ENCODE measurements around the gene JAKMIP3. TPM values are rescaled to one million over a fixed set of nuclear protein-coding genes. Genes with fewer than 3 reads are reported as not detected.

Gene JAKMIP3
- total and polyA plus RNA-seq, 9 of the 15 experiments (the other 6 are each of a cell fraction or from before 2014, with no cell fraction given): 0.04 TPM; not detected in 8

DNA sequence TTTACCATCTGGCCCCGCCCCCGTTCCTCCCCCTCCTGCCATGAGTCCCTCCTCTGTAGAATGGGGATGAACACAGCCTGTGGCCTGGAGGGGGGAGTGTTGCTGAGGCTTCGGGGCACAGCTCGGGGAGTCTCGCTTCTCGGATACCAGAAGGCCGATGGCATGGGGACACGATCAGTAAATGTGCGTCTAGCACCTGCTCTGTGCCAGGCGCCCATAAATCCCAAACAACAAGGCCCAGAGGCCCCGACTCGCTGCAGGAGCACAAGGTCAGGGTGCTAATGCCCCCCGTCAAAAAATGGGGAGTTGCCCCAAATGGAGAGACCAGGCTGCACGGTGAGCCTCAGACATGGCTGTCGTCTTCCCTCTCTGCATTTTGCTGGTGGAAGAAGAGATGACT, 40.7 kb downstream of the JAKMIP3 start:
- Histone ChIP-seq H2AFZ (ENCODE audit: low read depth, low read length) (no peak overlapping the region), H3K27ac (ENCODE audit: extremely low read depth, low read depth, low read length) (no peak overlapping the region), H3K36me3 (ENCODE audit: control insufficient read depth, insufficient read depth, low read length) (no peaks in the 10 kb centered on the region), H3K9ac (ENCODE audit: insufficient read depth in 1 of 2, low read depth in 2 of 2, low read length in 2 of 2) (no peak overlapping the region), H3K9me3 (replicated peaks; ENCODE audit: control insufficient read depth, insufficient read depth, low read depth, low read length) (no peaks in the 10 kb centered on the region), H4K20me1 (replicated peaks; ENCODE audit: control insufficient read depth, insufficient read depth, low read length) (no peaks in the 10 kb centered on the region), H3K27me3 (ENCODE audit: control insufficient read depth in 2 of 2, insufficient read depth in 2 of 2, low read length in 2 of 2) (peaks cover 5 to 50% of the 10 kb centered on the region in 2 experiments; a peak in 2 of 5 replicates), H3K4me2 (ENCODE audit: insufficient read depth, low read length) (no peak overlapping the region), H3K9me1 (ENCODE audit: control insufficient read depth, insufficient read depth, low read length) (no peaks in the 10 kb centered on the region), H3K4me1 (replicated peaks in 1 of 2; ENCODE audit: control insufficient read depth in 2 of 2, insufficient read depth in 2 of 2, low read length in 2 of 2) (no peaks in the 10 kb centered on the region; a peak in 1 of 5 replicates), H3K79me2 (ENCODE audit: control insufficient read depth, insufficient read depth, low read length) (no peaks in the 10 kb centered on the region), H3K4me3 (no peak overlapping the region)
- no peak for DNase-seq (ENCODE audit: extremely low read depth in 1 of 4, low spot score in 3 of 4)
- in situ Hi-C loops (cut with MboI) (no loop called here), intact Hi-C loops (cut with micrococcal nuclease) (no loop called here)
- no peak for TF ChIP-seq PRMT5 (CRISPR knock-in tag; IDR thresholded peaks at IDR 0.05)
- no TSS peak for BruUV-seq (replicated peaks)
- ChIA-PET CTCF (ENCODE audit: low intra/inter-chr PET ratio) (no interaction called here), POLR2A (no interaction called here)
- FAIRE-seq: no peak
- peak; percentile 38; the same call in 1 of the 3 replicates for ATAC-seq
- under 1% methylated on average over 13 of the region's 15 CpGs for WGBS (ENCODE audit: insufficient coverage, low coverage, missing lambda C conversion rate)

DNA sequence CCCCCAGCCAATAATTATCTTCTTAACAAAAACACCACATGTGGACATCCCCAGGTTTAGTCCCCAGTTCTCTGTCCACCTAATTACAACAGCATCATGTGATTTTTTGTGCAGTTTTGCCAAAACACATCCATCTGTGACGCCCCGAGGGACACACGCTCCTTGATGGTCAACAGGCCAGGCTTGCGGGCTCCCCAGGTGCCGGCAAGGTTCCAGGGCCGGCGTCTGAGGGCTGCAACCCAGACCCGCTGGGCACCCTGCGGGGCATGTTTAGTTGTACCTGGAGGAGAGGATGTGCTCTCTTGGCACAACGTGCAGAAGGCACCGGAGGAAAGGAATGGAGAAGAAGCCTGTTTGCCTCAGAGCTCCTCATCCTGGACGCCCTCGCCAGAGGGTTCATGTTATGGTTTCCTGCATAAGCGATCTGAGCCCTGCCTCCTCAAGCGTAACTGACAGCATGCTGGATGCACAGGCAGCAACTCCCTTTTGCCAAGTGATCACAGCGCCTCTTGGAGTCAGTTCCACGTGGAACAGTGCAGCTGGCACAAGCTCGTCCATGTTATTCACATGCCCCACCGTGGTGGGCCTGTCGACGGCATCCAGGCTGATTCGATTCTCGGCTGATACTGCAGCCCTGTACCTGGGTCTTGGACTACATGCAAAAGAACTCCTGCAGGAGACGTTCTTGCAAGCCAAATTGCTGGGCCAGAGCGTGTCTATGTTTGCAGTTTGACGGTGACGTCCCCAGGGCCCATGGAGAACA, 41.6 kb downstream of the JAKMIP3 start:
- H4K20me1 ChIP-seq (replicated peaks; ENCODE audit: control insufficient read depth, insufficient read depth, low read length): no peaks in the 10 kb centered on the region
- in situ Hi-C loops (cut with MboI): no loop called here
- H3K9me3 ChIP-seq (replicated peaks; ENCODE audit: control insufficient read depth, insufficient read depth, low read depth, low read length): no peaks in the 10 kb centered on the region
- BruUV-seq (replicated peaks): no TSS peak
- no peak overlapping the region for H3K27ac ChIP-seq (ENCODE audit: extremely low read depth, low read depth, low read length)
- FAIRE-seq: no peak
- H3K9ac ChIP-seq (ENCODE audit: insufficient read depth in 1 of 2, low read depth in 2 of 2, low read length in 2 of 2): no peak overlapping the region
- intact Hi-C loops (cut with micrococcal nuclease): no loop called here
- H2AFZ ChIP-seq (ENCODE audit: low read depth, low read length): no peak overlapping the region
- DNase-seq (ENCODE audit: extremely low read depth in 1 of 4, low spot score in 3 of 4): no peak
- H3K4me1 ChIP-seq (replicated peaks in 1 of 2; ENCODE audit: control insufficient read depth in 2 of 2, insufficient read depth in 2 of 2, low read length in 2 of 2): no peaks in the 10 kb centered on the region; a peak in 1 of 5 replicates
- peaks cover 0 to 48% of the 10 kb centered on the region in 2 experiments; a peak in 2 of 5 replicates for H3K27me3 ChIP-seq (ENCODE audit: control insufficient read depth in 2 of 2, insufficient read depth in 2 of 2, low read length in 2 of 2)
- no peak for ATAC-seq
- H3K9me1 ChIP-seq (ENCODE audit: control insufficient read depth, insufficient read depth, low read length): no peaks in the 10 kb centered on the region
- H3K79me2 ChIP-seq (ENCODE audit: control insufficient read depth, insufficient read depth, low read length): no peaks in the 10 kb centered on the region
- no peak overlapping the region for H3K4me3 ChIP-seq
- CTCF ChIA-PET (ENCODE audit: low intra/inter-chr PET ratio): interaction anchor here (0.6 kb wide), 1 partner anchor 695 kb away, joined by 3 read pairs; no protein-coding TSS in a partner anchor
- POLR2A ChIA-PET: interaction anchor here (1.0 kb wide), 1 partner anchor 14 kb away, joined by 3 read pairs; no protein-coding TSS in a partner anchor
- no peaks in the 10 kb centered on the region for H3K36me3 ChIP-seq (ENCODE audit: control insufficient read depth, insufficient read depth, low read length)
- H3K4me2 ChIP-seq (ENCODE audit: insufficient read depth, low read length): no peak overlapping the region
- TF ChIP-seq, protein P1, sequence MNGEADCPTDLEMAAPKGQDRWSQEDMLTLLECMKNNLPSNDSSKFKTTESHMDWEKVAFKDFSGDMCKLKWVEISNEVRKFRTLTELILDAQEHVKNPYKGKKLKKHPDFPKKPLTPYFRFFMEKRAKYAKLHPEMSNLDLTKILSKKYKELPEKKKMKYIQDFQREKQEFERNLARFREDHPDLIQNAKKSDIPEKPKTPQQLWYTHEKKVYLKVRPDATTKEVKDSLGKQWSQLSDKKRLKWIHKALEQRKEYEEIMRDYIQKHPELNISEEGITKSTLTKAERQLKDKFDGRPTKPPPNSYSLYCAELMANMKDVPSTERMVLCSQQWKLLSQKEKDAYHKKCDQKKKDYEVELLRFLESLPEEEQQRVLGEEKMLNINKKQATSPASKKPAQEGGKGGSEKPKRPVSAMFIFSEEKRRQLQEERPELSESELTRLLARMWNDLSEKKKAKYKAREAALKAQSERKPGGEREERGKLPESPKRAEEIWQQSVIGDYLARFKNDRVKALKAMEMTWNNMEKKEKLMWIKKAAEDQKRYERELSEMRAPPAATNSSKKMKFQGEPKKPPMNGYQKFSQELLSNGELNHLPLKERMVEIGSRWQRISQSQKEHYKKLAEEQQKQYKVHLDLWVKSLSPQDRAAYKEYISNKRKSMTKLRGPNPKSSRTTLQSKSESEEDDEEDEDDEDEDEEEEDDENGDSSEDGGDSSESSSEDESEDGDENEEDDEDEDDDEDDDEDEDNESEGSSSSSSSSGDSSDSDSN (IDR thresholded peaks at IDR 0.05; ENCODE audit: borderline replicate concordance in 1 of 2, low read depth in 2 of 2, low read length in 2 of 2): no peak
- WGBS (ENCODE audit: insufficient coverage, low coverage, missing lambda C conversion rate): 2% methylated on average over 14 of the region's 27 CpGs

Data from K562 (cell line).